Astrocyte (in vitro differentiated cells and primary cell): ENCODE data around the gene EMC1.
"Not testable (repeated sequence)": the region's sequence is repeated elsewhere in the genome, so short reads cannot be mapped to it uniquely, and the experiment has no call there.

Experiments used
- EZH2 ChIP-seq: IDR thresholded peaks from 2 replicates; pipeline ENCODE4 v1.6.1; 2012; ENCODE audit warnings: mild to moderate bottlenecking, low read length, inconsistent platforms; ENCODE audit not compliant: insufficient read depth
- TF ChIP-seq, protein P1 (sequence below): IDR thresholded peaks from 2 replicates; pipeline ENCODE4 v1.5.1; 2011; ENCODE audit warnings: low read depth, mild to moderate bottlenecking, inconsistent platforms, low read length, moderate library complexity; ENCODE audit not compliant: insufficient read depth

DNA sequence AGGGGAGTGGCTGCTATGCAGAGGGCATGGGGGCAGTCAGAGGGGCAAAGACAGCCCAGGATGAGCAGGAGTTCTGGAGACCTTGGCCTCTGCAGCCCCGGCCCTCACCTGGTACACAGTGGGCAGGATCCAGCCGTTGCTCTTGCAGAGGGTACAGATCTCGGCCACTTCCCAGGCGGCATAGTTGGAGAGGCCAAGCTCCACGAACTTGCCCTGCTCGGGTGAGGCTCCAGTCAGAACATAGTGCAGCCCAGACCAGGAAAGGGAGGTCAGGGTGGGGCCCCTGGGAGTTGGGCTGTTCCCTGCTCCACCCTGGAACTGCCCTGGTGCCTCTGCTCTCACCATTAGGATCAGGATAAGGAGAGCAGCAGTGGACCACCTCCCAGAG lies 19.0 kb upstream of the EMC1 start:
- TF ChIP-seq, protein P1, sequence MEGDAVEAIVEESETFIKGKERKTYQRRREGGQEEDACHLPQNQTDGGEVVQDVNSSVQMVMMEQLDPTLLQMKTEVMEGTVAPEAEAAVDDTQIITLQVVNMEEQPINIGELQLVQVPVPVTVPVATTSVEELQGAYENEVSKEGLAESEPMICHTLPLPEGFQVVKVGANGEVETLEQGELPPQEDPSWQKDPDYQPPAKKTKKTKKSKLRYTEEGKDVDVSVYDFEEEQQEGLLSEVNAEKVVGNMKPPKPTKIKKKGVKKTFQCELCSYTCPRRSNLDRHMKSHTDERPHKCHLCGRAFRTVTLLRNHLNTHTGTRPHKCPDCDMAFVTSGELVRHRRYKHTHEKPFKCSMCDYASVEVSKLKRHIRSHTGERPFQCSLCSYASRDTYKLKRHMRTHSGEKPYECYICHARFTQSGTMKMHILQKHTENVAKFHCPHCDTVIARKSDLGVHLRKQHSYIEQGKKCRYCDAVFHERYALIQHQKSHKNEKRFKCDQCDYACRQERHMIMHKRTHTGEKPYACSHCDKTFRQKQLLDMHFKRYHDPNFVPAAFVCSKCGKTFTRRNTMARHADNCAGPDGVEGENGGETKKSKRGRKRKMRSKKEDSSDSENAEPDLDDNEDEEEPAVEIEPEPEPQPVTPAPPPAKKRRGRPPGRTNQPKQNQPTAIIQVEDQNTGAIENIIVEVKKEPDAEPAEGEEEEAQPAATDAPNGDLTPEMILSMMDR: not testable (repeated sequence)
- TF ChIP-seq EZH2: not testable (repeated sequence)
